Right atrium auricular region (tissue), 2 donors: ENCODE results near the gene KRT78. TPM values are rescaled to one million over a fixed set of nuclear protein-coding genes. Genes with fewer than 3 reads are reported as not detected.

Experiments
- DNase-seq: peaks from one replicate; pipeline ENCODE4 v3.0.0-alpha.2; 2019; ENCODE audit warnings: low spot score
- H3K27ac ChIP-seq, 2 donors: fragments of 200-600 bp; sonication (generic); 1 replicate in 1 of 2; 2 replicates in 1 of 2; pipeline ENCODE4 v1.5.1; 2016 to 2019
- H3K27me3 ChIP-seq, 2 donors: fragments of 200-600 bp; sonication (generic); one replicate each; pipeline versions ENCODE4 v1.5.1 to v1.6.0; 2017 to 2019
- H3K36me3 ChIP-seq: fragments of 200-600 bp; sonication (generic); one replicate; pipeline ENCODE4 v1.5.1; 2016
- H3K4me1 ChIP-seq, 2 donors: fragments of 200-600 bp; sonication (generic); one replicate each; pipeline versions ENCODE4 v1.5.1 to v1.6.0; 2017 to 2019
- H3K4me3 ChIP-seq, 2 donors: fragments of 200-600 bp; sonication (generic); 1 replicate in 1 of 2; 2 replicates in 1 of 2; pipeline ENCODE4 v1.5.1; 2017 to 2019; ENCODE audit warnings: mild to moderate bottlenecking in 1 of 2, moderate library complexity in 1 of 2
- H3K9me3 ChIP-seq, 2 donors: fragments of 200-600 bp; sonication (generic); one replicate each; pipeline ENCODE4 v1.5.1; 2019
- CTCF ChIP-seq, 2 donors: fragments of 200-600 bp; sonication (generic); IDR thresholded peaks; one replicate each; pipeline ENCODE4 v1.5.1; 2019; ENCODE audit warnings: antibody characterized with exemption in 2 of 2
- total RNA-seq, 2 donors: library from RNA; depleted of rRNA; stranded (reverse); fragments of >200 nt; gene quantifications; one replicate each; pipeline ENCODE4 v1.1.0, GENCODE V29; 2016

KRT78 gene
- not detected for total RNA-seq

GRCh38 chr12:52848661-52849255 is at the start of gene KRT78:
Gene KRT78 (minus strand): TSS chr12:52848994. CDS start chr12:52848930, 64 bp downstream.
- Histone ChIP-seq H3K9me3 (no peaks in the 10 kb centered on the region), H3K27me3 (no peaks in the 10 kb centered on the region), H3K36me3 (no peaks in the 10 kb centered on the region), H3K4me3 (no peak within 1 kb of the TSS), H3K27ac (no peak within 1 kb of the TSS), H3K4me1 (no peaks in the 10 kb centered on the region)
- no peak for TF ChIP-seq CTCF (IDR thresholded peaks at IDR 0.05)
- no peak for DNase-seq

DNA sequence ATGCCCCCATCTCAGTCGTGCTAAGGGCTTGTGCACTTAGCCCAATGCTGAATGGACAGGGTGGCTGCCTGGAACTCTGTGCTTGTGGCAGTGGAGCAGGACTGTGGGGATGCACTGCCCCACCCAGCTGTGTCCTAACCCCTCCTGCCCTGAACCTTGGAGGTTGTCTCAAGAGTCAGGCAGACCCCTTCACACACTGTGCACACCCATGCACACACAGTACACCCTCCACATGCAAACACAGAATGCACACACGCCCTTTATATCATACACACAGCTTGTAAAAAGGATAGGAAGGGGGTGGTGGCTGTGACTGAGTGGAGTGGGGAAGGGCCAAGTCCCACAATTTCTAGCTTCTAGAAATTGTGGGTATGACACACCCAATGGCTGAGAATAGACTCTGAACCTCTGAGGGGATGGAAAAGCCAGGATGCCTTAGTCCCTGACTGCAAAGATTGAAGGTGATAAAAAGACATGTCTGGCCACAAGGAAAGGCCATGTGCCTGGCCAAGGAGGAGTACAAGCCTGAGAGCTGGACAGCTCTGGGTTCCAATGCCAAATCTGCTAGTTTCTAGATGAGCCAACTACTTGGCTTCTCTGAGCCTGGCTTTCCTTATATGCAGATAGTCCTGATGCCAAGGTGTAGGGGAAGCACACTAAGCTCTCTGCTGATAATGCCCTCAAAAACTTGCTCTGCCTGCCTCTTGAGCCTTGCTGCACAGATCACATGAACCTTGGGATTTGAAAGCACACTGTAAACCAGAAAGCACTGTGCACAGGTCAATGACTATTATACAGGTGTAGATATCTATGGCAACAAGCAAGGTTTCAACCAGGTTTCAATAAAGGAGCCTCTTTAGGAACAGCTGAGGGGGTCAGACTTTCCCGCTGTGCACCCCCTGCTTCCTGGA is 47.7 kb upstream of the KRT78 start:
- DNase-seq = no peak
- TF ChIP-seq CTCF (IDR thresholded peaks at IDR 0.05) = no peak
- Histone ChIP-seq H3K27me3 (no peaks in the 10 kb centered on the region), H3K4me3 (no peak overlapping the region), H3K36me3 (peaks cover 32% of the 10 kb centered on the region), H3K9me3 (no peaks in the 10 kb centered on the region), H3K4me1 (peaks cover 0 to 4% of the 10 kb centered on the region in 2 donors), H3K27ac (no peak overlapping the region)

DNA sequence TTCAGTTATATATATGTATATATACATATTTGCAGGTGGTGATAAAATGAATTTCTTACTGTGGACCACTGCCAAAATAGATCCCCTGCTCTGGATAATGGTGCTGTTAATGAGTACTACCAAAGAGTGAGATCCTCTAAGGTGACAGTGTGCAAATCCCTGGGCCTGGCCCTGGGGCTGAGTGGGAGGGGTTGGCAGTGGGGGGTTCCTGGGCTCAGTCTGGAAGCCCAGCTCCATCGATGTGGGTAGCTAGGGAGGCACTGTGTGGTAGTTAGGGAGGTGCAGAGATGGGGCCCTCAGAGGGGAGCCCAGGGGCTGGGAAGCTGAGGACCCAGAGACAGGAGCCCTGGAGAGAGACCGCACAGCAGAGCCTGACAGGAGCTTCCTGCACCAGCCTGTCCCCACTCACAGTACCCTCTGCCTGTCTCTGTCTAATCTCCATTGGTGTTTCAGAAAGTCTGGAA is 47.0 kb upstream of the KRT78 start:
- H3K27me3 ChIP-seq = no peaks in the 10 kb centered on the region
- no peak for DNase-seq
- no peak overlapping the region for H3K4me3 ChIP-seq
- no peak overlapping the region for H3K27ac ChIP-seq
- H3K36me3 ChIP-seq = peaks cover 25% of the 10 kb centered on the region
- peaks cover 0 to 4% of the 10 kb centered on the region in 2 donors for H3K4me1 ChIP-seq
- H3K9me3 ChIP-seq = no peaks in the 10 kb centered on the region
- TF ChIP-seq CTCF (IDR thresholded peaks at IDR 0.05) = no peak

DNA sequence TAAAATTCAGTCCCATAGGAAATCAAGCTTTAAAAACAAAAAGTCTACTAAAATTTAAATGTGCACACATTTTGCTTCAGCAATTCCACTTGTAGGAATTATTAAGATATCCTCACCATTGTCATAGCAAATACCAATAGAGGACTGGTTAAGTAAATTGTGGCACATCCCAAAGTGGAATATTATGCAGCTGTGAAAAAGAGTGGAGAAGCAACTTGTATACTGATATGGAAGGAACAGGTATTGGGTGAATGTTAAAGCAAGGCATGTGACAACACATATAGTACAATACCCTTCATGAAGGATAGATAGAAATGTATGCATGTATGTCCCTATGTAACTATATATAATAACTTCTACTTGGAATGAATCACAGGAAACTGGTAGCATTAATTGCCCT is 44.2 kb upstream of the KRT78 start:
- Histone ChIP-seq H3K4me1 (peaks cover 0 to 4% of the 10 kb centered on the region in 2 donors), H3K9me3 (no peaks in the 10 kb centered on the region), H3K27ac (no peak overlapping the region), H3K36me3 (peaks cover under 1% of the 10 kb centered on the region), H3K4me3 (no peak overlapping the region), H3K27me3 (no peaks in the 10 kb centered on the region)
- DNase-seq = no peak
- TF ChIP-seq CTCF (IDR thresholded peaks at IDR 0.05) = no peak

DNA sequence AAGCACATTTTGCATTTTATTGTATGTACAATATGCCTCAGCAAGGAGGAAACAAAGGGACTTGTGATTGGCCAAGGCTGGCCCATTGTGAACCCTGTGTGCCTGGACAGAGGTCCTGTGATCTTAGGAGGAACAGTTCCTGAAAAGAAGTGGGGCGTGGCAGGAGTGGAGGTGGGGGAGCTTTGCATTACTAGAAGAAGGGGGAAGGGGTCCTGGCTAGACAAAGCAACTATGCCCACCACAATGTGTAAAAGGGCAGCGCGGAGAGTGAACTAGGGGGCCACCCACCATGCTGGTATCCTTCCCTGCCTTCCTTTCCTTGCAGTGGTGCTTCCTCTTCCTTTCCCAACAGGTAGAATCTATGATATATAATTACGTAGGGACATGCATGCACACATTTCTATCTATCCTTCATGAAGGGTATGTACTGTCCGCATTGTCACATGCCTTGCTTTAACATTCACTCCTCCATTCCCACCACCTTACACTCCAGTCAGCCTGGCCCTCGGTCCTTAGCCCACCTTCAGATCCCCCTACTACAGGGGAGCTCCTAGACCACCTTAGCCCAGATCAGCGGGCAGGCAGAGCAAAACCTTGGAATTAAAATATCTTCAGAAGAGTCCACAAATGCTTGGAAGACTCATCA is 43.5 kb upstream of the KRT78 start:
- Histone ChIP-seq H3K36me3 (no peaks in the 10 kb centered on the region), H3K27ac (no peak overlapping the region), H3K9me3 (no peaks in the 10 kb centered on the region), H3K4me3 (no peak overlapping the region), H3K4me1 (peaks cover 0 to 4% of the 10 kb centered on the region in 2 donors), H3K27me3 (no peaks in the 10 kb centered on the region)
- no peak for DNase-seq
- no peak for TF ChIP-seq CTCF (IDR thresholded peaks at IDR 0.05)
